WERI-Rb-1 (cell line): Measurements from ENCODE around the gene NAALADL2.

Experiments used
- DNase-seq: peaks from one replicate; pipeline ENCODE4 v3.0.0-alpha.2; 2020
- H3K27ac ChIP-seq: fragments of 250-450 bp; sonication (Bioruptor Pico); 2 replicates; pipeline ENCODE4 v1.5.1; 2020; ENCODE audit warnings: mild to moderate bottlenecking, moderate library complexity
- H3K27me3 ChIP-seq: fragments of 250-450 bp; sonication (Bioruptor Pico); 2 replicates; pipeline ENCODE4 v1.5.1; 2021; ENCODE audit warnings: mild to moderate bottlenecking, low read depth, moderate library complexity; ENCODE audit not compliant: insufficient read depth, severe bottlenecking
- H3K36me3 ChIP-seq: fragments of 250-450 bp; sonication (Bioruptor Pico); 2 replicates; pipeline ENCODE4 v1.5.1; 2020; ENCODE audit warnings: mild to moderate bottlenecking, moderate library complexity
- H3K4me3 ChIP-seq: 2 replicates; pipeline ENCODE4 v1.5.1; 2011; ENCODE audit warnings: low read depth, mild to moderate bottlenecking, control low read depth, low read length
- H3K9me3 ChIP-seq: fragments of 250-450 bp; sonication (Bioruptor Pico); 2 replicates; pipeline ENCODE4 v1.5.1; 2021; ENCODE audit warnings: mild to moderate bottlenecking, moderate library complexity; ENCODE audit not compliant: severe bottlenecking
- TF ChIP-seq, protein P1 (sequence below): IDR thresholded peaks from 2 replicates; pipeline ENCODE4 v1.5.1; 2011; ENCODE audit warnings: low read depth, mild to moderate bottlenecking, control low read depth, inconsistent platforms, low read length

The NAALADL2 gene

DNA sequence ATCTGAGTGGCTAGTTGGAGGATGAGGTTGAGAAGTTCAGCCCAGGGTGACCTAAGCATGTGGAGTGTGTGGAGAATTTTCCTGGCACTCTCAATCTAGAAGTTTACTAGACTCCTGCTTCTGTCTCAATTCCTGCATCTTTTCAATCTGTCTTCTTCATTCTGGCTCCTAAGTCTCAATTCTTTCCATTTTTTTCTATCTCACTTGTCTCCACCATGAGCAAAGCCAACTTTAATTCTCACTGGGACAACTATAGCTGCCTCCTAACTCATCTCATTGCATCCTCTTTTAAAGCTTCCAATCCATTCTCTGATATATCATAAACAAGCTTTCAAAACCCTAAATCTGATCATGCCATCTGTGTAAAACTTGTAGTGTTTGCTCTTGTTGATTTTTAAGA lies 569.3 kb downstream of the NAALADL2 start:
- H3K27ac ChIP-seq, result no peak overlapping the region
- no peak overlapping the region for H3K4me3 ChIP-seq
- no peaks in the 10 kb centered on the region for H3K9me3 ChIP-seq
- no peaks in the 10 kb centered on the region for H3K36me3 ChIP-seq
- no peaks in the 10 kb centered on the region for H3K27me3 ChIP-seq
- no peak for DNase-seq
- TF ChIP-seq, protein P1, sequence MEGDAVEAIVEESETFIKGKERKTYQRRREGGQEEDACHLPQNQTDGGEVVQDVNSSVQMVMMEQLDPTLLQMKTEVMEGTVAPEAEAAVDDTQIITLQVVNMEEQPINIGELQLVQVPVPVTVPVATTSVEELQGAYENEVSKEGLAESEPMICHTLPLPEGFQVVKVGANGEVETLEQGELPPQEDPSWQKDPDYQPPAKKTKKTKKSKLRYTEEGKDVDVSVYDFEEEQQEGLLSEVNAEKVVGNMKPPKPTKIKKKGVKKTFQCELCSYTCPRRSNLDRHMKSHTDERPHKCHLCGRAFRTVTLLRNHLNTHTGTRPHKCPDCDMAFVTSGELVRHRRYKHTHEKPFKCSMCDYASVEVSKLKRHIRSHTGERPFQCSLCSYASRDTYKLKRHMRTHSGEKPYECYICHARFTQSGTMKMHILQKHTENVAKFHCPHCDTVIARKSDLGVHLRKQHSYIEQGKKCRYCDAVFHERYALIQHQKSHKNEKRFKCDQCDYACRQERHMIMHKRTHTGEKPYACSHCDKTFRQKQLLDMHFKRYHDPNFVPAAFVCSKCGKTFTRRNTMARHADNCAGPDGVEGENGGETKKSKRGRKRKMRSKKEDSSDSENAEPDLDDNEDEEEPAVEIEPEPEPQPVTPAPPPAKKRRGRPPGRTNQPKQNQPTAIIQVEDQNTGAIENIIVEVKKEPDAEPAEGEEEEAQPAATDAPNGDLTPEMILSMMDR, result no peak

DNA sequence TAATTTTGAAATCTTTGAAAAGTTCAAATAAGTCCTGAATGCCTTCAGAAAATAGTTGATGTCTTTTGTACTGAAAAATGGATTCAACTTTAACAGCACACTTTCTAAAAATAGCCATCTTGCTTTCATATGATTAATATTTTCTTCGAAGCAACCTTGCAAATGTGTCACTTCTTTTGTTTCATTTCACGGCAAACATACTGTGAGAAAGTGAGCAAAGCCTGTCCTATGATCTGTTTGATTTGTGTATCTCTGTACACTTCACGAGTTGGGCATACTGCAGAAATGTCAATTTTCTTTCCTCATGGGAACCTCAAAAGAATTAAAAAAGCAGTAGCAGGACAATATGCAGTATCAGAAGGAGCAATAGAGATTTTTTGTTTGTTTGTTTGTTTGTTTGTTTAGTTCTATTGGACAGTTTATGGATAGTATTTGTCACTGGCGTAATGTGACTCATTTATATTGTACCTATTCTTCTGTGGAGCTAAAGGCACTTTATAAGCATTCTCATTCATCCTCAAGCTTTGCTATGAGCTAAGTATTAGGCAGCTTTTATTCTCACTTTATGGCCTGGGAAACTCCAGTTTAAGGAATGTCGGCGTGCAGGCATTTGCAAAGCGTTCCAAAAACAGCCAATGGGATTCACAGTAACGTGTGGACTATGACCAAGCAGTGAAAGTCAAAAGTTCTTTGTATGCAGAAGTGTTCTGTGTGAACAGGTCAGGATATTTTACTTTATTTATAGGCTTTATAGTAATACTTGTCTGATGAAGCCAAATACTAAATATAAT lies 572.0 kb downstream of the NAALADL2 start:
- no peak for DNase-seq
- H3K9me3 ChIP-seq, result no peaks in the 10 kb centered on the region
- no peaks in the 10 kb centered on the region for H3K36me3 ChIP-seq
- TF ChIP-seq, protein P1, result no peak
- H3K27ac ChIP-seq, result no peak overlapping the region
- no peaks in the 10 kb centered on the region for H3K27me3 ChIP-seq
- no peak overlapping the region for H3K4me3 ChIP-seq

DNA sequence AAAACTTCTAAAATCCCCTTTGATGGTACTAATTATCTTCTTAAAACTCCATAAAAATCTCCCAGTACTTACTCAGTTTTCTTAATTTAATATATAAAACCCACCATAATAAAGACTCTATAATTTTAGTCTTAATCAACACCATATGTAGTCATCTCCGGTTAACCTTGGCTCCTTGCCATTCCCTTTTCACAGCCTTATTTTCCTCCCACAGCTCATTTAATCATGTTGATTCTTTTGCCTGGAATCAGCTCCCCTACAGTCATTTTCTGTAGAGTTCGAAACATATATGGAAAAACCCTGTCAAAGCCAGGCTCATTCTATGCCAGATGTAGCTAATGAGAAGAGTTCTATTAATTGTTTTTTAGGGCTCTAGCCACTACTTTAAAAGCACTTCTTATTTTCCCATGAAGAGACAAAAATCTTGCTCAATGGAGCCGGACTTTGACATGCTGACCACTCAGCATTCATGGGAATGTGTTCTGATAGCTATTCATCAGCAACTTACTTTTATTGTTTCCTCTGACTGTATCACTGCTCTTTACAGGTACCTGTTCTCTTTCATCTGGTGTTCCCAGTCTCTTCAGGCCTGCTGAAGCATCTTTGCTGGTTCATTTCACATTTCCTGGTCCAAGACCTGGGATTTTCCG lies 573.4 kb downstream of the NAALADL2 start:
- Histone ChIP-seq H3K9me3 (no peaks in the 10 kb centered on the region), H3K36me3 (no peaks in the 10 kb centered on the region), H3K4me3 (no peak overlapping the region), H3K27me3 (no peaks in the 10 kb centered on the region), H3K27ac (no peak overlapping the region)
- DNase-seq, result no peak
- TF ChIP-seq, protein P1, result no peak

DNA sequence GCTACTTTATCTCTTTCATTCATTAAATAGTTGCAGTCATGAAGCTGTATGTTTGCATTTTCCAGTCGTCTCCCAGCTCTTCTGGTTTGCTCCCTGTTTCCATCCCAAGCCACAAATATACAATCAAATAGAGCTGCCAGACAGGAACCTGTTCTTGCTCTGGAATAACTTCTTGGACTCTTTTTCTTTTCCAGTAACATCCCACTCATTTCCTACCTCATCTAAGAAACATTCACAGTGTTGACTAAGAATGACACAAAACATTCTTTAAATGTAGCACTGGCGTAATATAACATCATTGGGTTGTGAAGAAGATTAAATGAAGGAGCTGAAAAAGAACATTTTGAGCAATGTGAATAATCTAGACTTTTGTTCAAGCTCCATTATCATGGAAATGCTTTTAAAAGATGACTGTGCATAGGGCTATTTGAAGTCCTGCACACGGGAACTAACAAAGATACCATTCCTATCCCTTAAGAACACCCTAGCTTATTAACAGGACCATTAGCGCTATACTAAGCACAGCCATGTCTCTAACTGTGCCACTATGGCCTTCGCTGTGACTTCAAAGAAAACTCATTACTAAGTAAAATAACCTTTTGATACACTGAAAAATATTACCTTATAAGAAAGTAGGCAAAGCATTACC lies 574.0 kb downstream of the NAALADL2 start:
- H3K4me3 ChIP-seq, result no peak overlapping the region
- no peaks in the 10 kb centered on the region for H3K9me3 ChIP-seq
- no peak overlapping the region for H3K27ac ChIP-seq
- no peak for DNase-seq
- H3K36me3 ChIP-seq, result no peaks in the 10 kb centered on the region
- no peaks in the 10 kb centered on the region for H3K27me3 ChIP-seq
- TF ChIP-seq, protein P1, result no peak

DNA sequence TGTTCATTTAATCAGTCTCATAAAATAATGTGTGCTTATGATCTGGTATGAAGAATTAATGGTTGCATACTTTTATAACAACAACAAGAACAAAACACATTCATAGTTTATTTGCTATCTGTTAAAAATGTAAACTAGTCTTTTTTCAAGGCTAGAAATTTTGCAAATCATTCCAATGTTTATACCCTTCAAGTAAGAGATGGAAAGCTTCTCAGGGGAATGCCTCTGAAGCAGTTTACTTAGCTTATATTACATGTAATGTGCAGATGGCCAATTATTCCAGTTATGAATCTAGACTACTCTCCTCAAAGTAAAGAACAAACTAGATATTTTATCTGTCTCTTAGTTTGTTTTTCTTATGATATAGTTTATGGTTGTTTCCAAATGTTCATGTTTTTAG lies 575.4 kb downstream of the NAALADL2 start:
- Histone ChIP-seq H3K9me3 (no peaks in the 10 kb centered on the region), H3K27ac (no peak overlapping the region), H3K4me3 (no peak overlapping the region), H3K36me3 (no peaks in the 10 kb centered on the region), H3K27me3 (no peaks in the 10 kb centered on the region)
- no peak for DNase-seq
- TF ChIP-seq, protein P1, result no peak
